Right lung (tissue), 5 donors: Measurements from ENCODE around the gene DNAJC18. TPM values are rescaled to one million over a fixed set of nuclear protein-coding genes. Genes with fewer than 3 reads are reported as not detected.
"Not testable (repeated sequence)": the region's sequence is repeated elsewhere in the genome, so short reads cannot be mapped to it uniquely, and the experiment has no call there.

ENCODE experiments used
- DNase-seq, 2 donors: peaks; one replicate each; pipeline ENCODE4 v3.0.0-alpha.2; 2013
- polyA plus RNA-seq, 5 donors: library from polyadenylated mRNA; unstranded; fragments of 120-200 nt; gene quantifications; one replicate each; pipeline versions ENCODE4 v1.2.1 to v1.2.3, GENCODE V29; 2013; ENCODE audit warnings: inconsistent platforms in 1 of 5, low replicate concordance in 1 of 5; ENCODE audit not compliant: insufficient read length in 5 of 5, insufficient read depth in 1 of 5

The DNAJC18 gene
- polyA plus RNA-seq, 5 donors: 23.6 to 40.4 (median 34.2) TPM

- DNase-seq: no peak
Observed at GRCh38 chr5:139389701-139390638, 49.4 kb downstream of the DNAJC18 start, which contains the start of gene MZB1. Gene MZB1 (minus strand): TSS chr5:139389913. CDS start chr5:139389856, 57 bp downstream.

- no peak for DNase-seq
Observed at GRCh38 chr5:139388198-139388821, 51.0 kb downstream of the DNAJC18 start.

GRCh38 chr5:139387611-139388197, 51.6 kb downstream of the DNAJC18 start:
- DNase-seq: no peak

- DNase-seq: not testable (repeated sequence)
Observed at GRCh38 chr5:139386956-139387355, 52.4 kb downstream of the DNAJC18 start.

GRCh38 chr5:139386050-139386438, 53.3 kb downstream of the DNAJC18 start:
- no peak for DNase-seq

GRCh38 chr5:139385061-139386049, 54.0 kb downstream of the DNAJC18 start:
- no peak for DNase-seq

GRCh38 chr5:139384591-139385051, 54.7 kb downstream of the DNAJC18 start:
- no peak for DNase-seq

GRCh38 chr5:139383993-139384590, 55.2 kb downstream of the DNAJC18 start:
- no peak for DNase-seq

GRCh38 chr5:139383275-139383992, 55.9 kb downstream of the DNAJC18 start, which contains the start of gene SLC23A1:
Gene SLC23A1 (minus strand): TSS chr5:139383297. CDS start chr5:139383253, 44 bp downstream.
- DNase-seq: no peak

GRCh38 chr5:139382807-139383206, 56.5 kb downstream of the DNAJC18 start:
- DNase-seq: no peak

GRCh38 chr5:139381837-139382761, 57.2 kb downstream of the DNAJC18 start:
- no peak for DNase-seq

GRCh38 chr5:139379626-139380449, 59.5 kb downstream of the DNAJC18 start:
- DNase-seq: no peak

GRCh38 chr5:139378941-139379361, 60.4 kb downstream of the DNAJC18 start:
- no peak for DNase-seq

GRCh38 chr5:139378101-139378825, 61.1 kb downstream of the DNAJC18 start:
- DNase-seq: no peak

GRCh38 chr5:139377226-139377625, 62.1 kb downstream of the DNAJC18 start:
- no peak for DNase-seq

GRCh38 chr5:139376364-139376763, 63.0 kb downstream of the DNAJC18 start:
- no peak for DNase-seq

- DNase-seq: no peak
Observed at GRCh38 chr5:139374909-139375308, 64.4 kb downstream of the DNAJC18 start.
